H9 (cell line): ENCODE data around the gene LIG3. TPM values are rescaled to one million over a fixed set of nuclear protein-coding genes. Genes with fewer than 3 reads are reported as not detected.

Experiments used
- DNase-seq: peaks from one replicate; pipeline ENCODE4 v3.0.0-alpha.2; 2017
- H2AFZ ChIP-seq: one replicate; pipeline ENCODE4 v1.6.1; 2013; ENCODE audit warnings: mild to moderate bottlenecking, low read length, control low read depth, moderate library complexity
- H2AK5ac ChIP-seq: 2 replicates; pipeline ENCODE4 v1.6.1; 2013; ENCODE audit warnings: low read length, control low read depth, mixed read lengths; ENCODE audit not compliant: insufficient read length
- H2BK120ac ChIP-seq: one replicate; pipeline ENCODE4 v1.6.1; 2013; ENCODE audit warnings: low read depth, mild to moderate bottlenecking, low read length, control low read depth, inconsistent platforms; ENCODE audit not compliant: poor library complexity, severe bottlenecking
- H2BK12ac ChIP-seq: 2 replicates; pipeline ENCODE4 v1.6.1; 2013; ENCODE audit warnings: low read length, control low read depth, mixed read lengths, low read depth; ENCODE audit not compliant: insufficient read length
- H2BK15ac ChIP-seq: 2 replicates; pipeline ENCODE4 v1.6.1; 2013; ENCODE audit warnings: low read depth, low read length, control low read depth
- H2BK20ac ChIP-seq: one replicate; pipeline ENCODE4 v1.6.1; 2013; ENCODE audit warnings: low read depth, mild to moderate bottlenecking, low read length, control low read depth, inconsistent platforms; ENCODE audit not compliant: poor library complexity, severe bottlenecking
- H2BK5ac ChIP-seq: 2 replicates; pipeline ENCODE4 v1.6.1; 2013; ENCODE audit warnings: low read length, control low read depth, mixed read lengths; ENCODE audit not compliant: insufficient read length
- H3K14ac ChIP-seq: 2 replicates; pipeline ENCODE4 v1.6.1; 2013; ENCODE audit warnings: low read length, control low read depth; ENCODE audit not compliant: insufficient read depth
- H3K18ac ChIP-seq: 2 replicates; pipeline ENCODE4 v1.6.1; 2013; ENCODE audit warnings: low read depth, mild to moderate bottlenecking, mixed read lengths, low read length, control low read depth; ENCODE audit not compliant: insufficient read length
- H3K23ac ChIP-seq: 2 replicates; pipeline ENCODE4 v1.6.1; 2013; ENCODE audit warnings: low read length, control low read depth, mixed read lengths, low read depth; ENCODE audit not compliant: insufficient read length
- H3K23me2 ChIP-seq: 2 replicates; pipeline ENCODE4 v1.6.1; 2013; ENCODE audit warnings: low read depth, mild to moderate bottlenecking, mixed read lengths, low read length, control low read depth; ENCODE audit not compliant: insufficient read length, poor library complexity, severe bottlenecking
- H3K27ac ChIP-seq: 2 replicates; pipeline ENCODE4 v1.5.1; 2013; ENCODE audit warnings: low read length, control low read depth, mixed read lengths, low read depth; ENCODE audit not compliant: insufficient read length
- H3K27me3 ChIP-seq: 2 replicates; pipeline ENCODE4 v1.6.1; 2013; ENCODE audit warnings: low read length, control low read depth, inconsistent platforms; ENCODE audit not compliant: insufficient read depth
- H3K4ac ChIP-seq: 2 replicates; pipeline ENCODE4 v1.6.1; 2013; ENCODE audit warnings: low read depth, mild to moderate bottlenecking, control low read depth, inconsistent platforms, low read length, moderate library complexity
- H3K4me1 ChIP-seq: 2 replicates; pipeline ENCODE4 v1.6.1; 2013; ENCODE audit warnings: low read length, control low read depth, inconsistent platforms; ENCODE audit not compliant: insufficient read depth
- H3K4me2 ChIP-seq: 2 replicates; pipeline ENCODE4 v1.6.1; 2013; ENCODE audit warnings: low read length, control low read depth, mixed read lengths; ENCODE audit not compliant: insufficient read length, insufficient read depth
- H3K56ac ChIP-seq: 2 replicates; pipeline ENCODE4 v1.6.1; 2013; ENCODE audit warnings: low read depth, mild to moderate bottlenecking, mixed read lengths, low read length, control low read depth; ENCODE audit not compliant: insufficient read length
- H3K79me1 ChIP-seq: 2 replicates; pipeline ENCODE4 v1.6.1; 2013; ENCODE audit warnings: low read depth, mild to moderate bottlenecking, moderate library complexity, low read length, control low read depth, inconsistent platforms; ENCODE audit not compliant: insufficient read depth, poor library complexity, severe bottlenecking
- H3K79me2 ChIP-seq: 2 replicates; pipeline ENCODE4 v1.6.1; 2013; ENCODE audit warnings: low read length, control low read depth, inconsistent platforms; ENCODE audit not compliant: insufficient read depth
- H3K9ac ChIP-seq: 2 replicates; pipeline ENCODE4 v1.6.1; 2013; ENCODE audit warnings: low read length, control low read depth, mixed read lengths; ENCODE audit not compliant: insufficient read length; ENCODE audit errors: extremely low read depth
- H3K9me3 ChIP-seq: one replicate; pipeline ENCODE4 v1.6.1; 2013; ENCODE audit warnings: low read depth, low read length, inconsistent platforms; ENCODE audit not compliant: control insufficient read depth
- H3T11ph ChIP-seq: one replicate; pipeline ENCODE4 v1.6.1; 2013; ENCODE audit warnings: mild to moderate bottlenecking, low read length, control low read depth, inconsistent platforms
- H4K20me1 ChIP-seq: one replicate; pipeline ENCODE4 v1.6.1; 2013; ENCODE audit not compliant: control insufficient read depth, insufficient read length, insufficient read depth
- H4K5ac ChIP-seq: 2 replicates; pipeline ENCODE4 v1.6.1; 2013; ENCODE audit warnings: low read depth, mild to moderate bottlenecking, mixed read lengths, low read length, control low read depth; ENCODE audit not compliant: insufficient read length
- H4K8ac ChIP-seq: replicated peaks from 2 replicates; pipeline ENCODE4 v1.6.1; 2013; ENCODE audit warnings: low read length, control low read depth, mixed read lengths, low read depth; ENCODE audit not compliant: insufficient read length
- H4K91ac ChIP-seq: 2 replicates; pipeline ENCODE4 v1.6.1; 2013; ENCODE audit warnings: low read depth, mild to moderate bottlenecking, moderate library complexity, mixed read lengths, low read length, control low read depth; ENCODE audit not compliant: insufficient read length
- H3K27ac Mint-ChIP-seq, 3 experiments: 2 replicates in 2 of 3; 3 replicates in 1 of 3; pipeline ENCODE4 v1.8.0; 2020 to 2021; ENCODE audit warnings: mixed read lengths in 3 of 3, mild to moderate bottlenecking in 1 of 3, moderate library complexity in 1 of 3
- H3K27me3 Mint-ChIP-seq: 2 replicates; pipeline ENCODE4 v1.8.0; 2021; ENCODE audit warnings: low read depth, mild to moderate bottlenecking, moderate library complexity, mixed read lengths
- H3K36me3 Mint-ChIP-seq, 3 experiments: 2 replicates in 2 of 3; 3 replicates in 1 of 3; pipeline ENCODE4 v1.8.0; 2020 to 2021; ENCODE audit warnings: low read depth in 3 of 3, mixed read lengths in 3 of 3; ENCODE audit not compliant: insufficient read depth in 1 of 3
- H3K4me1 Mint-ChIP-seq, 2 experiments: 2 replicates each; pipeline ENCODE4 v1.8.0; 2020; ENCODE audit warnings: mixed read lengths in 2 of 2
- H3K4me3 Mint-ChIP-seq, 2 experiments: 2 replicates in 1 of 2; 3 replicates in 1 of 2; pipeline ENCODE4 v1.8.0; 2020 to 2021; ENCODE audit warnings: mild to moderate bottlenecking in 2 of 2, mixed read lengths in 2 of 2, moderate library complexity in 1 of 2
- H3K9me3 Mint-ChIP-seq, 2 experiments: 2 replicates in 1 of 2; 3 replicates in 1 of 2; pipeline ENCODE4 v1.8.0; 2020; ENCODE audit warnings: mild to moderate bottlenecking in 2 of 2, mixed read lengths in 2 of 2, moderate library complexity in 1 of 2
- CTCF ChIP-seq: fragments of 200-600 bp; sonication (generic); conservative IDR thresholded peaks from 3 replicates; pipeline ENCODE4 v1.8.0; 2021; ENCODE audit warnings: antibody characterized with exemption, mild to moderate bottlenecking
- WGBS: extraction: QIAGEN DNeasy Blood & Tissue Kit; methylation state at CpG from one replicate; pipeline ENCODE4 v1.1.7; 2013; ENCODE audit warnings: missing lambda C conversion rate, low lambda C conversion rate, mixed read lengths; ENCODE audit not compliant: insufficient read length; ENCODE audit errors: extremely low coverage; 5-methylcytosine and 5-hydroxymethylcytosine counted together
- total RNA-seq: library from RNA; stranded (reverse); gene quantifications from 2 replicates; pipeline ENCODE4 v1.2.1, GENCODE V29; 2021

Gene LIG3
- total RNA-seq, 1 experiment from 2014 or later, result 96.0 TPM

GRCh38 chr17:34979650-34980352 is 511 bp upstream of the LIG3 start:
- Histone ChIP-seq H3K9me3 (no peaks in the 10 kb centered on the region), H3K9ac (peak overlapping the region; percentile 16), H3T11ph (no peak overlapping the region), H3K27ac (no peak overlapping the region), H3K23me2 (no peaks in the 10 kb centered on the region), H3K23ac (no peak overlapping the region), H2BK15ac (no peak overlapping the region), H2BK20ac (no peak overlapping the region), H3K79me1 (peaks cover 18% of the 10 kb centered on the region), H2BK12ac (no peak overlapping the region), H3K18ac (peak overlapping the region; percentile 32), H3K4ac (no peak overlapping the region), H3K14ac (no peak overlapping the region), H3K4me1 (no peaks in the 10 kb centered on the region), H2AK5ac (no peak overlapping the region), H2BK5ac (no peak overlapping the region), H4K8ac (no peak overlapping the region), H4K91ac (no peak overlapping the region), H4K5ac (no peak overlapping the region), H3K4me2 (peak overlapping the region; percentile 18), H4K20me1 (no peaks in the 10 kb centered on the region), H3K27me3 (no peaks in the 10 kb centered on the region), H3K56ac (no peak overlapping the region), H3K79me2 (peaks cover 10% of the 10 kb centered on the region), H2AFZ (no peak overlapping the region), H2BK120ac (no peak overlapping the region)
- no peaks in the 10 kb centered on the region; the same call in none of the 2 replicates for H3K27me3 Mint-ChIP-seq
- peaks cover 26 to 35% of the 10 kb centered on the region in 2 experiments for H3K4me1 Mint-ChIP-seq
- TF ChIP-seq CTCF, result no peak
- no CpG with 5 or more reads among the region's 15 CpGs for WGBS
- peaks cover 8 to 27% (median 21%) of the 10 kb centered on the region in 3 experiments; a peak in 5 of 7 replicates for H3K36me3 Mint-ChIP-seq
- H3K4me3 Mint-ChIP-seq, result peak overlapping the region; percentile 90 to 93
- H3K9me3 Mint-ChIP-seq, result no peaks in the 10 kb centered on the region; a peak in 1 of 5 replicates
- no peak for DNase-seq
- H3K27ac Mint-ChIP-seq, result peak overlapping the region; percentile 95 to 99 (median 98)
